ENCODE results near the gene BMP8A.
"Not testable (repeated sequence)": the region's sequence is repeated elsewhere in the genome, so short reads cannot be mapped to it uniquely, and the experiment has no call there.

The BMP8A gene

GRCh38 chr1:39470040-39470439, 21.4 kb upstream of the BMP8A start:
- TF ChIP-seq CTCF (conservative IDR thresholded peaks at IDR 0.05; ENCODE audit: control insufficient read depth, insufficient read depth, low read depth, low read length) = no peak
- no peak overlapping the region for H3K4me3 ChIP-seq (ENCODE audit: control insufficient read depth, low read depth, low read length)
- DNase-seq (ENCODE audit: low read depth) = no peak

- no peak overlapping the region for H3K4me3 ChIP-seq (ENCODE audit: control insufficient read depth, low read depth, low read length)
- DNase-seq (ENCODE audit: low read depth) = no peak
- no peak for TF ChIP-seq CTCF (conservative IDR thresholded peaks at IDR 0.05; ENCODE audit: control insufficient read depth, insufficient read depth, low read depth, low read length)
These were observed 18.6 kb upstream of the BMP8A start for GRCh38 chr1:39472826-39473225.

GRCh38 chr1:39473324-39473723, 18.1 kb upstream of the BMP8A start:
- no peak for DNase-seq (ENCODE audit: low read depth)
- no peak for TF ChIP-seq CTCF (conservative IDR thresholded peaks at IDR 0.05; ENCODE audit: control insufficient read depth, insufficient read depth, low read depth, low read length)
- no peak overlapping the region for H3K4me3 ChIP-seq (ENCODE audit: control insufficient read depth, low read depth, low read length)

- TF ChIP-seq CTCF (conservative IDR thresholded peaks at IDR 0.05; ENCODE audit: control insufficient read depth, insufficient read depth, low read depth, low read length) = no peak
- no peak overlapping the region for H3K4me3 ChIP-seq (ENCODE audit: control insufficient read depth, low read depth, low read length)
- no peak for DNase-seq (ENCODE audit: low read depth)
These were observed 16.6 kb upstream of the BMP8A start for GRCh38 chr1:39474810-39475209.

- not testable (repeated sequence) for H3K4me3 ChIP-seq (ENCODE audit: control insufficient read depth, low read depth, low read length); DNase-seq (ENCODE audit: low read depth)
These were observed 15.9 kb upstream of the BMP8A start for GRCh38 chr1:39475551-39475950.

GRCh38 chr1:39478126-39478915, 13.1 kb upstream of the BMP8A start:
- no peak for DNase-seq (ENCODE audit: low read depth)
- no peak for TF ChIP-seq CTCF (conservative IDR thresholded peaks at IDR 0.05; ENCODE audit: control insufficient read depth, insufficient read depth, low read depth, low read length)

GRCh38 chr1:39481289-39481688, 10.1 kb upstream of the BMP8A start:
- no peak overlapping the region for H3K4me3 ChIP-seq (ENCODE audit: control insufficient read depth, low read depth, low read length)
- DNase-seq (ENCODE audit: low read depth) = no peak
- no peak for TF ChIP-seq CTCF (conservative IDR thresholded peaks at IDR 0.05; ENCODE audit: control insufficient read depth, insufficient read depth, low read depth, low read length)

More at GRCh38 chr1:39478126-39478915, 13.1 kb upstream of the BMP8A start:
- no peak overlapping the region for H3K4me3 ChIP-seq (ENCODE audit: control insufficient read depth, low read depth, low read length)

Data from fibroblast of mammary gland (primary cell).